GM12878 (cell line): Measurements from ENCODE around the gene EFTUD2.
"Not testable (repeated sequence)": the region's sequence is repeated elsewhere in the genome, so short reads cannot be mapped to it uniquely, and the experiment has no call there.

Experiments used
- BCL11A ChIP-seq: IDR thresholded peaks from 2 replicates; pipeline ENCODE4 v1.6.1; 2011; ENCODE audit warnings: low read depth, low read length
- EZH2 ChIP-seq: IDR thresholded peaks from 2 replicates; pipeline ENCODE4 v1.6.1; 2012; ENCODE audit warnings: low read depth, mild to moderate bottlenecking, control low read depth, inconsistent platforms, low read length, borderline replicate concordance; ENCODE audit not compliant: control insufficient read depth
- MAX ChIP-seq: IDR thresholded peaks from 2 replicates; pipeline ENCODE4 v1.6.1; 2012; ENCODE audit warnings: low read depth, low read length, improper control_type of control experiment
- NR2C1 ChIP-seq: fragments of 450-650 bp; IDR thresholded peaks from 2 replicates; pipeline ENCODE4 v1.6.1; 2017; ENCODE audit warnings: antibody characterized with exemption, mild to moderate bottlenecking, moderate library complexity
- NR2C2 ChIP-seq: IDR thresholded peaks from 2 replicates; pipeline ENCODE4 v1.6.1; 2011; ENCODE audit warnings: borderline replicate concordance, low read depth; ENCODE audit not compliant: control insufficient read depth, insufficient read length
- POLR2AphosphoS5 ChIP-seq: IDR thresholded peaks from 2 replicates; pipeline ENCODE4 v1.6.1; 2011; ENCODE audit warnings: mild to moderate bottlenecking, low read length, inconsistent platforms
- RCOR1 ChIP-seq: conservative IDR thresholded peaks from 2 replicates; pipeline ENCODE4 v1.6.1; 2012; ENCODE audit warnings: low read depth, low read length, improper control_type of control experiment
- SMC3 ChIP-seq: IDR thresholded peaks from 2 replicates; pipeline ENCODE4 v1.6.1; 2011; ENCODE audit warnings: low read length, improper control_type of control experiment, borderline replicate concordance
- ZNF24 ChIP-seq: fragments of 450-650 bp; IDR thresholded peaks from 2 replicates; pipeline ENCODE4 v1.6.1; 2017; ENCODE audit warnings: antibody characterized with exemption, mild to moderate bottlenecking

- not testable (repeated sequence) for TF ChIP-seq POLR2AphosphoS5, BCL11A, NR2C2, EZH2, NR2C1, MAX, ZNF24, RCOR1, SMC3
These were observed 46.4 kb upstream of the EFTUD2 start for GRCh38 chr17:44945652-44946051.
